Measurements from ENCODE around the gene PEAR1.

Gene PEAR1

DNA sequence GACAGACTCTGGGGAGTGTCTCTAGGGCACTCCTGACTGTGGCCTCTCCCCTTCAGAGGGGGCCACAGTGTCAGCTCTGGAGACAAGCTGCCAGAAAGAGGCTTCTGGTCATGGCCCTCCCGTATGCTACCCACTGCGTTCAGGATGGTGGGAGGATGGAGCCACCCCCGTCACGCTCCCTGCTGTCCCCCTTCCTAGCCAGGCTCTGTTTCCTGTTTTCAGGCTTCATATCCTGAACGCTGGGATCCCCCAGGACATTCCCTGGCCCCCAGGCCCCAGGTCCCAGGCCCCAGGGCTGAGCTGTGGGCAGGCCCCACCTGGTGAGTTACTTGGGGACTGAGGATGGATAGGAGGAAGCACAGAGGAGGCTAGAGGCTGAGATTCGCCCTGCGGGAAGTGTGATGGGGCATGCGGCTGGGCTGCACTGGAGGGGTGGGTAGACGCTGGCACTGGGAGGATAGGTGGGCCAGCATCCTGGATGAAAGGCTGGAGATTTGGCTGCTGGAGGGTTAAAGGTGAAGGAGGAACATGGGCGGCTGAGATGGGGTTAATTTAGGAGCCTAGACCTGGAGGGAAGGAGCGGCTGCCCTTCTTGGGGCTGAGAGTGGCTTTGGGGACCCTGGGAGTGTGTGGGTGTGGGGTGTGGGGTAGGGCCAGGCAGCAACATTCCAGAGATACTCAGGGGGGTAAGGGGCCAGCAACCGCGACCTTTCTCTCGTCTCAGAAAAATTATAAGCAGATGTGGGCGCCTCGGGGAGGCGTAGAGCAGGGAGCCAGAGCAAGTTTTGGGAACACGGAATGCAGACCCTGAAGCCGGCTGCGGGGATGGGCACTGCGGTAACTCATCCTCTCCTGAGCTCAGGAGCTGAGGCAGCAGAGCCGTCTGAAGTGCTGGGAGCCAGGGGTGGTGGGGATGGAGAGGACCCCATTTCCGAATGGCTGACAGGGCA, 8.7 kb downstream of the PEAR1 start:
- no peak for DNase-seq (ENCODE audit: low spot score)

DNA sequence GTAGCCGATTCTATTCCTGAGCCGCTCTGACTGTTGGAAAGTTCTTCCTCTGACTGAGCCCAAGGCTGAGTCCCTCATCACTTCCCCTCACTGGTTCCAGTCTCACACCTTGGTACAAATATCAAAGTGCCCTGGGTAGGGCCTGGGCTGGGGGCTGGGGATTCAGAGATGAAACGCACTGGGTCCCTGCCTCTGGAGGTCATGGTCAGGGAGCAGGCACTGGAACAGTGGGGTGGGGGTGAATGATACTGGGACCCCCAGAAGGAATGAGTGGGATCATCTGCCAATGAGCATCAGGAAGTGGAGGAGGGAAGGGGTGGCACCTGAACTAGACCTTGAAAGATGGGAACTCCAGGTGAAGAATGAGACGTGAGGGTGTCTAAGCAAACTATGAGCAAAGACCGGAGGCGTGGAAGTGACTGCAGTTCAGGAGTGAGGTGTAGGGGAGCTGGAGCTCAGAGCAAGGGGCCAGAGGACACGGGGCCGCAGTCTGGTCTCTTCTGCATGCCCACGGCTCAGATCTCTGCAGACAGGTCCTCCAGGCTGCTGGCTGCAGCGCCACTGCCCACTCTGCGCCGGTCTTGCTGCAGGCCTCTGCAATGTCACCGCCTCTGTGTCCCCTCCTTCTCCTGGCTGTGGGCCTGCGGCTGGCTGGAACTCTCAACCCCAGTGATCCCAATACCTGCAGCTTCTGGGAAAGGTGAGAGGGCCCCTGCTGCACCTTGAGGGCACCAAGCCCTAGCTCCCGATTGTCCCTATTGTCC, 10.0 kb downstream of the PEAR1 start:
- DNase-seq (ENCODE audit: low spot score), result no peak

DNA sequence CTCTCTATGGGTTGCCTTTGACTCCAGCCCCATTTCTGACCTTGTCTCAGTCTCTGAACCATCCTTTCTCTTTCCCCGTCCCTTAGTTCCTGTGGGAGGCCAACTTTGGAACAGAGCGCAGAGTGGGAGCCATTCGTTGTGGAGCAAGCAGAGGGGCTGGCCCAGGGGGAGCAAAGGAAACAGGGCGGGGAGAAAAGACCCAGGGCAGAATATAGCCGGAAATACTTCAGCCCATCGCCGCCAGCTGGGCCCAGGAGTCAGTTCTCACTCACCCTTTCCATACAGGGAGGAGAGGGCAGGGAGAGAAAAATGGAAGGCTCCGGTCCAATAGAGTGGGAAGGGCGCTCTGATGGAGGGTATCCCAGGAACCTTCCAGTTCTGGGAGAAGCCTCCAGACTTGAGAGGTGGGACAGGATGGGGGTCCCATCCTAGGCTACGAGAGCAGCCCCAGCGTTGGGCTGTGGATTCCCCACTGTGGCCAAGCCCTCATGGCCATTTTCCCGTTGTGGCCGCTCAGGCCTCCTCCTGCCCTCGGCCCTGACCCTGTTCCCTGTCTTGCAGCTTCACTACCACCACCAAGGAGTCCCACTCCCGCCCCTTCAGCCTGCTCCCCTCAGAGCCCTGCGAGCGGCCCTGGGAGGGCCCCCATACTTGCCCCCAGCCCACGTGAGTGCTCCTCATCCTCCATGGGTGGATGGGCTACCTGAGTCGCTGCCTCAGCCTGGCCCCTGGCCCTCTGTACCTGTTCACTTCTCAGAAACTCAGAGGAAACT, 10.9 kb downstream of the PEAR1 start:
- no peak for DNase-seq (ENCODE audit: low spot score)

DNA sequence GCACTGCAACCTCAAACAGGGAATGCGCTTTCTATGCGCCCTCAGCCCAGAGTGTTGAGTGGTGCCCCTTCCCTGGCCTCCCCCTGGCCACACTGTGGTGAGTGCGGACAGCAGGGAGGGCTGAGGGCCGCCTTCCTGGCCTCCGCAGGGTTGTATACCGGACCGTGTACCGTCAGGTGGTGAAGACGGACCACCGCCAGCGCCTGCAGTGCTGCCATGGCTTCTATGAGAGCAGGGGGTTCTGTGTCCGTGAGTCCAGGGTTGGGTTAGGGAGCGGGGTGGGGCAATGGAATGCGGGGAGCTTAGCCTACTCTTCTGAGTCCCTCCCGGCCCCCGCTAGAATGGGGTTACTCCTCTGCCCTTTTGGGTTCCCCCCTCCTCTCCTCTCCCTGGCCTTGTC, 11.7 kb downstream of the PEAR1 start:
- no peak for DNase-seq (ENCODE audit: low spot score)

DNA sequence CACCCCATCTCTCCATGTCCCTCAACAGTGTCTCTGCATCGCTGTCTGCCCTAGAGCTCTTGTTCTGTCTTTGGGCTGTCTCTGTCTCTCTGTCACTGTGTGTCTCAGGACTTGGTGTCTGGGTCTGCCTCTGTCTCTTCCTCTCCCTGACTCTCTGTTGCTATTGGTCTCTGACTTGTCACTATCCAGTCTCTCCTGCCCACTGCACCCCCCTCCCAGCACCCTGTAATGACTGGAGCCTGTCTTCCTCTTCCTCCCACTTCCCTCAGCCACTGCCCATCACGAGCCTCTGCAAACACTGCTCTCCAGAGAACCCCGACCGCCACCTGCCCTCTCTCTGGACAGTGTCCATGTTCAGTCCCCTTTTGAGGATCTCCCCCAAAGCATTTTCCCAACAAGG, 12.1 kb downstream of the PEAR1 start:
- DNase-seq (ENCODE audit: low spot score), result no peak

DNA sequence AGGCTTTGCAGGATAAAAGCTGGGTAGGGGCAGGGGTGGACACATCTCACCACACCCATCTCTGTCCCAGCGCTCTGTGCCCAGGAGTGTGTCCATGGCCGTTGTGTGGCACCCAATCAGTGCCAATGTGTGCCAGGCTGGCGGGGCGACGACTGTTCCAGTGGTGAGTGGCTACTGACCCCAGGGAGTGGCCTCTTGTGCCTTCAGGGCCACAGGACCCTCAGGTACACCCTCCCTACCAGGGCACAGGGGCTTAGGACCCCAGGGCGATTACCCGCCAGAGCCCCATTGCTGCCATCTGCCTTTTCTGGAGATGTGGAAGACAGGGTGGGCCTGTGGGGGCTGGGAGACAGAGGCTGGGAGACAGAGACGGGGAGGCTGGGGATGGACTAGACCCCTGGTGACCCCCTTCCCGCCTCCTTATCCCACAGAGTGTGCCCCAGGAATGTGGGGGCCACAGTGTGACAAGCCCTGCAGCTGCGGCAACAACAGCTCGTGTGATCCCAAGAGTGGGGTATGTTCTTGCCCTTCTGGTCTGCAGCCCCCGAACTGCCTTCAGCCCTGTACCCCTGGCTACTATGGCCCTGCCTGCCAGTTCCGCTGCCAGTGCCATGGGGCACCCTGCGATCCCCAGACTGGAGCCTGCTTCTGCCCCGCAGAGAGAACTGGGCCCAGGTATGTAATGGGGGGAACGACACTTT, 12.8 kb downstream of the PEAR1 start:
- DNase-seq (ENCODE audit: low spot score), result no peak

DNA sequence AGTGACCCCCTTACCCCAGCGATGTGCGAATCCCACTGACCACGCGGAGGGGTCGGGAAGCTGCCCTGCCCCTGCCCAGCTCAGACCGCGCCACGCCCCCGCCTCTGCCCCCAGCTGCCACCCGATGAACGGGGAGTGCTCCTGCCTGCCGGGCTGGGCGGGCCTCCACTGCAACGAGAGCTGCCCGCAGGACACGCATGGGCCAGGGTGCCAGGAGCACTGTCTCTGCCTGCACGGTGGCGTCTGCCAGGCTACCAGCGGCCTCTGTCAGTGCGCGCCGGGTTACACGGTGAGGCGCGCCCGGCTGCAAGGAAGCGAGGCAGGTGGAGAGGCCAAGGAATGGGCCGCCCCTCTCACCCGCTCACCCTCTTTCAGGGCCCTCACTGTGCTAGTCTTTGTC, 15.0 kb downstream of the PEAR1 start:
- DNase-seq (ENCODE audit: low spot score), result no peak

DNA sequence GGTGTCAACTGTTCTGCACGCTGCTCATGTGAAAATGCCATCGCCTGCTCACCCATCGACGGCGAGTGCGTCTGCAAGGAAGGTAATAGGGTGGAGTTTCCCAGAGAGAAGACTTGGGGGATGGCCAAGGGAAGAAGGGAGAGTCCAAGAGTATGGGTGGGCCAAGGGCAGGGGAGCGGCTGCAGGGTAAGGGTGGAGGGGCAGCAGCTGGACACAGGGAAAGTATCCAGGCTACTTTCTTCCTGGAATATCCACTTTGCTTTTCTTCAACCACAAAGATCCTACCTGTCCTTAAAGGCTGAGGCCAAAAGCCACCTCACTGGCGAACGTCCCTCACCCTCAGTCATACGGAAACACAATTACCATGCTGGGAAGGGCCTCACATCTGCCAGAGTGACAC, 15.4 kb downstream of the PEAR1 start:
- DNase-seq (ENCODE audit: low spot score), result no peak

DNA sequence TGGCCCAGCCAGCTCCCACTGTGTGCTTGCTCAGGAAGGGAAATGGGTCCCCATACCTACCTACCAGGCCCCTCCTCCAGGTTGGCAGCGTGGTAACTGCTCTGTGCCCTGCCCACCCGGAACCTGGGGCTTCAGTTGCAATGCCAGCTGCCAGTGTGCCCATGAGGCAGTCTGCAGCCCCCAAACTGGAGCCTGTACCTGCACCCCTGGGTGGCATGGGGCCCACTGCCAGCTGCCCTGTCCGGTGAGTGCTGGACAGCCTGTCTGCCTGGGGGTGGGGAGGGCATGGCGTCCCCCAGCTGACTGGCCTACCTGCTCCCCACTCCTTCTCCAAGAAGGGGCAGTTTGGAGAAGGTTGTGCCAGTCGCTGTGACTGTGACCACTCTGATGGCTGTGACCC, 16.2 kb downstream of the PEAR1 start:
- DNase-seq (ENCODE audit: low spot score), result no peak

DNA sequence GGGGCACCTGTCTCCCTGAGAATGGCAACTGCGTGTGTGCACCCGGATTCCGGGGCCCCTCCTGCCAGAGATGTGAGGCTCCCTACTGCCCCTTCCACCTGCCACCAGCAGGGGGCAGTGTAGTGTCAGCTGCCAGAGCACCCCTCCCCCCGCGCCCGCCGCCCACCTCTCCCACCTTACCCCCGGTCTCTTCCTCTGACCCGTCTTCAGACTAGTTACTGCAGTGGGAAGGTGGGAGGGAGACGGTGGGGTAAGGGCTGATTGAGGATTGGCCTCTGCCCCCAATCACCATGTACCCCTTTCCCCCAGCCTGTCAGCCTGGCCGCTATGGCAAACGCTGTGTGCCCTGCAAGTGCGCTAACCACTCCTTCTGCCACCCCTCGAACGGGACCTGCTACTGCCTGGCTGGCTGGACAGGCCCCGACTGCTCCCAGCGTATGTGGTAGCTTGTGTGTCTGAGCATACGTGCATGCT, 16.8 kb downstream of the PEAR1 start:
- DNase-seq (ENCODE audit: low spot score), result no peak

DNA sequence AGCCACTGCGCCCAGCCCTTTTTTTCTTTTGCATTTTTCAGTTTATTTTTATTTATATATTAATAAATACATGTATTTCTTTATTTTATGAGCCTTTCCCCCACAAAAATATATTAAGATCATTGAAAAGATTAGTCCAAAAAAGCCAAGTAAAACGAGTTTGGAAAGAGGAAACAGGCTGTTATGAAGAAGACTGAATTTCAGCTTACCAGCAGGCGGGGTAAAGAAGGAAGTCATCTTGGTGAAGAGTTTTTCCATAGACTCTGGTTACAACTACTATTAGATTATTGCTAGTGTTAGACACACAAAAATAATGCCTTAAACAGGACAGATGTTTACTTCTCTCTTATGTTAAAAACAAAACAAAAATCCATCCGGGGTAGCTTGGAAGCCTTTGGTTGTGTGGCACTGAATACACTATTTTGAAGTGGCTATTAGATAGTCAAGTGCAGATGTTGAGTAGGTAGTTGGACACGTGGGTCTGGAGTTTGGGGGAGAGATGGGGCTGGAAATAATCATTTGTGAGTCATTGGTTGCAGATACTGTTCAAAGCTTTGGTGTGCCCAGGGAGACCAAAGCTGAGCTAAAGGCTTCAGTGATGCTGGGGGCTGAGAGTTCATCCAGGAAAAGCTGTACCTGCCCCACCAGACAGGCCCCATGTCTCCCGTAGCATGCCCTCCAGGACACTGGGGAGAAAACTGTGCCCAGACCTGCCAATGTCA, 18.2 kb downstream of the PEAR1 start:
- no peak for DNase-seq (ENCODE audit: low spot score)

DNA sequence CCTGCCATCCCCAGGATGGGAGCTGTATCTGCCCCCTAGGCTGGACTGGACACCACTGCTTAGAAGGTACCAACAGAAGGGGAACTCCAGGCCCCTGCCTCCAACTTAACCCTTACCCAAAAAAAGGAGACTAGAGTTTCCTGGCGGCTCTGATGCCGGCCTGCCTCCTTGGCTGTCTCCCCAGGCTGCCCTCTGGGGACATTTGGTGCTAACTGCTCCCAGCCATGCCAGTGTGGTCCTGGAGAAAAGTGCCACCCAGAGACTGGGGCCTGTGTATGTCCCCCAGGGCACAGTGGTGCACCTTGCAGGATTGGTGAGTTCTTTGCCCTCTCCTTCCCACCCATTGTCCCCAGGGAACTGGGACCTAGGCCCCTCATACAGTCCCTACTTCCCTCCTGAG, 18.8 kb downstream of the PEAR1 start:
- no peak for DNase-seq (ENCODE audit: low spot score)

DNA sequence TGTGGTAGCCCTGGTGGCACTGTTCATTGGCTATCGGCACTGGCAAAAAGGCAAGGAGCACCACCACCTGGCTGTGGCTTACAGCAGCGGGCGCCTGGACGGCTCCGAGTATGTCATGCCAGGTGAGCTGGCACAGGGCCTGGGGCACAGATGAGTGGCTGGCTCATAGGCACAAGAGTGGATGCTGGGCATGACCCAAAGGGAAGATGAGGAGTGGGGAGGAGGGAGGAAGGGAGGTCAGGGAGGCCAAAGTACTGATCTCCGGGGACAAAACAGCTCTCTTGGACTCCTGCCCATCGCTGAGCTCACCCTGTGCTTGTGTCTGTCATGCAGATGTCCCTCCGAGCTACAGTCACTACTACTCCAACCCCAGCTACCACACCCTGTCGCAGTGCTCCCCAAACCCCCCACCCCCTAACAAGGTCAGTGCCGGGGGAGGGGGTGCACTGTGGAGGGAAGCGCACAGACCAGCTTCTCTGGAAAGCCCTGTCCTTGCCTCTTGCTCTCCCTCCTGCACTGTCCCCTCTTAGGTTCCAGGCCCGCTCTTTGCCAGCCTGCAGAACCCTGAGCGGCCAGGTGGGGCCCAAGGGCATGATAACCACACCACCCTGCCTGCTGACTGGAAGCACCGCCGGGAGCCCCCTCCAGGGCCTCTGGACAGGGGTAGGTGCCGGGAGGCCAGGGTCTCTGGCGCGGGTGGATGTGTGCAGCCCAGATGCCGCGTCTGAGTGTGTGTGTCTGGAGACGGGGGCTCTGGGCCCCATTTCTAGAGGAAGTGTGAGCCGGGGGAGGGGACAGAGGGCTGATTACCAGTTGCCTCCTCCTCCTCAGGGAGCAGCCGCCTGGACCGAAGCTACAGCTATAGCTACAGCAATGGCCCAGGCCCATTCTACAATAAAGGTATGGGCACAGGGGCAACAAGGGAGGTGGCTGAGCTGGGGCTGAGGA, 19.6 kb downstream of the PEAR1 start:
- no peak for DNase-seq (ENCODE audit: low spot score)

DNA sequence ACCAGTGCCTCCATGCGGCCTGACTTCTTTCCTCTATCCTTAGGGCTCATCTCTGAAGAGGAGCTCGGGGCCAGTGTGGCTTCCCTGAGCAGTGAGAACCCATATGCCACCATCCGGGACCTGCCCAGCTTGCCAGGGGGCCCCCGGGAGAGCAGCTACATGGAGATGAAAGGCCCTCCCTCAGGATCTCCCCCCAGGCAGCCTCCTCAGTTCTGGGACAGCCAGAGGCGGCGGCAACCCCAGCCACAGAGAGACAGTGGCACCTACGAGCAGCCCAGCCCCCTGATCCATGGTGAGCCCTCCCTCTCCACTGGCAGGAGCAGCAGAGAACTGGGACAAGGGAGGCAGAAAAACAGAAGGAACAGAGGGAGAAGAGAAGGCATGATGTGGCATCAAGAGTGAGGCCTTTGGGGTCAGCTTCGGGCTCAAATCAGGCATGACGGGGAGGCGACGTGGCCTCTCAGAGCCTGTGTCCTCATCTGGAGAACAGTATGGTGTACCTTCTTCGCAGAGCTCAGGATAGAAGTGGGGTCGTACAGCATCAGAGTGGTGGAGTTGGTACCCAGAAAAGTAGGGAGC, 20.4 kb downstream of the PEAR1 start:
- DNase-seq (ENCODE audit: low spot score), result no peak

DNA sequence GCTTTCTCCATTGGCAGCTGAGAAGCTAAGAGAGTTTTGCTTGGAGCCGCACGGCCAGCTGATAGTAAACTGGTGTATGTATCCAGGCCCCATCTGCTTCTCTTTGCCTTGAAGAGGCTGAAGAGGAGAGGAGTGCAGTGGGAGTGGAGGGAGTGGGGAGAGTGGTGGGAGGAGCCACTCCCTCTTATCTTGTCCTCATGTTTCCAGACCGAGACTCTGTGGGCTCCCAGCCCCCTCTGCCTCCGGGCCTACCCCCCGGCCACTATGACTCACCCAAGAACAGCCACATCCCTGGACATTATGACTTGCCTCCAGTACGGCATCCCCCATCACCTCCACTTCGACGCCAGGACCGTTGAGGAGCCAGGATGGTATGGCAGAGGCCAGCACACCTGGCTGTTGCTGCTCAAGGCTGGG, 20.9 kb downstream of the PEAR1 start:
- no peak for DNase-seq (ENCODE audit: low spot score)

DNA sequence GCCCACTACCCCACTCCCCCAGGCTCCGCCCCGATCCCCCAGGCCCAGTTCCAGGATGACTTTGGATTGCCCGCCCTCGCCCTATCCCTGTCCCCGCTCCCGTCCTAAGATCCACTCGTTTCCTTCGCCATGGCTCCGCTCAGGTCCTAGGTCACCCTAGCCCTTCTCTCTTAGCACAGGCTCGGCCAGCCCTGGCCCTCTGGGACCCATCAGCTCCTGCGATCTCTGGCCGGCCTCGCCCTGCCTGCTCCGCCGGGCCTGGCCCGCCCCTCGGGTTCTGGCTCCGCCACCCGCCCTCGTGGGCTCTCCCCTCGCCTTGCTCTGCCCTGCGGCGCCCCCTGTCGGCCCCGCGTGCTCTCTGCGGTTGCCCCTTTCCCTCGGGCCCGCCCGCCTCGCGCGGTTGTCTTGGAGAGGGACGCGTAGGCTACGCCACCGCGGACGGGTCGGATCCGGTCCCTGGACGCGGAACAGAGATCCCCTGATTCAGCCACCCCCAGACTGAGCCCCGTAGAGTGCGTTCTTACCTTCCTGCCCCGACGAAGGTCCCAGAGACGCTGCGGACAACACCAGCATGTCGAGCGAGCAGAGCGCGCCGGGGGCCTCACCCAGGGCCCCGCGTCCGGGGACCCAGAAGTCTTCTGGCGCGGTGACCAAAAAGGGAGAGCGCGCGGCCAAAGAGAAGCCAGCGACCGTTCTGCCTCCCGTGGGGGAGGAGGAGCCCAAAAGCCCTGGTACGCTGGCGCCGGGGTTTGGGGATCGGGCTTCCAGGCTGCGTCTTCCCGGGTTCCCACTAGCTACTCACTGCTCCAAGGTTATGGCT, 26.9 kb downstream of the PEAR1 start, which contains the start of gene LRRC71:
Gene LRRC71, plus strand, starts transcription at position 400 of the 820 bp plus-strand sequence. Its CDS starts 172 bp downstream, at position 572.
- DNase-seq (ENCODE audit: low spot score), result peak; percentile 29

DNA sequence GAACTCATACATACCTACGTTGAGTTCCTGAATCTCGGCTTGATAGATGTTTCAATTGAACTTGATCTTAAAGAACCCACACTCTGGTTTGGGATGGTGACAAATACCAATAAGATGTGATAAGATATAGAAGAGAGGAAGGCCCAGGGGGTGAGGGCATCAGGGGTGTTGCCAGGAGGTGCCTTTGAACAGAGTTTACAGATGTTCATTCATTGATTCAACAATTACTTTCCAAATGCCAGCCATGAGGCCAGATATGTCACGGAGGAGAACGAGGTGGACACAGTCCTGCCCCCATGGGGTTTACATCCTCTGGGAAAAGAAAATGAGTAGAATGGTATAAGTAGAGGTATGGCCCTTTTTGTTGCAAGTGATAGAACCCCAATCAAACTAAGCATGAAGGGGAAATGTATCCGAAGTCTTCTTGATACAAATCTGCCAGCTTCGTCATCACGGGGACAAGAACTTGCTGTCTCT, 27.6 kb downstream of the PEAR1 start:
- DNase-seq (ENCODE audit: low spot score), result no peak

DNA sequence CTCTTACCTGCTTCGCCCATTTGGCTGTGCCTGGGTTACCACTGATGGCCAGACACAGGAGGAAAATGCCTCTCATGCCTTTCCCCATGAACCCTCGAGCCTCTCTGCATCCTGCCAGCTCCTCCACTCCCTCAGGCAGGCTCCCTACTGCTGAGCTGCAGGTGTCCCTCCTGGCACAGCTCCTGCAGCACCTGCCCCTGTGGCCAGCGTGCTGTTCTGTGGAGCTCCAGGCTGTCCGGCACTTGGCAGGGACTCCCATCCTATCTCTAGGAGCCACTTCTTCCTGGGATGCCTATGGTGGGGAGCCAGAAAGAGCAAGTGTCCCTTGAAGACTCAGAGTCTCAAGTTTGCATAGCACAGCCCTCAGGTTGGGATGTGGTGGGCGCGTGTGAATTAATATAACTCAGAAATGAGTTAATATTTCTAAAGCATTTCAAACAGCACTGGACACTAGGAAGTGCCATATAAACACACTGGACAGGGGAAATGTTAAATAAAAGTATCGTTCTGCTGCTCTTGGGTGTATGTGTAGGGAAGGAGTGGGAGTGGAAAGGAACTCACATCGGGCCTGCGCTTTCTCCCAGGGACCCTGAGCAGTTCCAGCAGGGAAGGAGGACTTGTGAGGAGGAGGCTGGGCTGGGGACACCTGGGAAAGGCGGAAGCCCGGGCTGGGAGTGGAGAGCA, 29.6 kb downstream of the PEAR1 start:
- DNase-seq (ENCODE audit: low spot score), result no peak

Measured in pons (tissue), 1 donor.